ENCODE results near the gene RET.

The RET gene

DNA sequence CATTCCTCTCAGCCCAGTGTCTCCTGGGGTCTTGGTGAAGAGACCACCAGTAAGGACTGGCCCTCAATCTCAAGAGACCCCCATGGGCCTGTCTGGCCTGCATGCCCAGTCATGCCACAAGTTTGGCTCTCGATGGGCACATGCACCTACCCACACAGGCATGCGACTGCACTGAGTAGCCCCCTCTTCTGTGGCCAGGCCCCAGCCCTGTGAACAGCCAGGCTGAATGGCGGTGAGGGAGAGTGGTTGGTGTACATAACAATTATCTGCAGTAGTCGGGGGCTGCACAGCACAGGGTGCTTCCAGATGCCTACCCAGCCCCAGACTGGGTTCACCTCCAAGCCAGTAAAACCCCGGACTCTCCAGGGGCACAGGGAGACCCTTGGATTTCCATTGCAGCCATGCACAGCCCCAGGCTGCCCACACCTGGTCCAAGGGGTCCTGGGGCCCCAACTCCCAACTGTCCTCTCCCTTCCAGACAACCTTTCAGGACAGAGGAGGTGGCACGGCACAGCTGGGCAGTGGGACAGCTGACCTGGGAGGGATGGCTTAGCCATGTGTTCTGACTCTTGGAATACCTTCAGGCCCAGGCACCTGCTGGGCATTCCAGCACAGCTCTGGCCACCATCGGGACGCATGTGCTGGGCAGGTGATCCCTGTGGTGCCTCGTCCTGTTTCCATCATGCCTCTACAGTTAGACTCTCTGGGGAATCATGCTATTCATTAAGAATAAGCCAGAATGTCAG is 40.3 kb downstream of the RET start:
- Histone ChIP-seq H3K9ac (ENCODE audit: low read length) (no peak overlapping the region), H3K4me3 (ENCODE audit: low read length) (no peak overlapping the region), H3K4me2 (ENCODE audit: low read length) (no peak overlapping the region), H3K4me1 (ENCODE audit: low read length) (peaks cover 21% of the 10 kb centered on the region), H3K36me3 (replicated peaks; ENCODE audit: low read depth, low read length) (no peaks in the 10 kb centered on the region), H2AFZ (ENCODE audit: low read depth, low read length) (no peak overlapping the region), H3K79me2 (ENCODE audit: low read length) (no peaks in the 10 kb centered on the region), H4K20me1 (ENCODE audit: insufficient read depth, low read length) (no peaks in the 10 kb centered on the region), H3K9me3 (ENCODE audit: insufficient read depth, low read length) (no peaks in the 10 kb centered on the region), H3K27ac (ENCODE audit: low read length) (no peak overlapping the region), H3K27me3 (ENCODE audit: low read depth, low read length) (no peaks in the 10 kb centered on the region)
- TF ChIP-seq, protein P1, sequence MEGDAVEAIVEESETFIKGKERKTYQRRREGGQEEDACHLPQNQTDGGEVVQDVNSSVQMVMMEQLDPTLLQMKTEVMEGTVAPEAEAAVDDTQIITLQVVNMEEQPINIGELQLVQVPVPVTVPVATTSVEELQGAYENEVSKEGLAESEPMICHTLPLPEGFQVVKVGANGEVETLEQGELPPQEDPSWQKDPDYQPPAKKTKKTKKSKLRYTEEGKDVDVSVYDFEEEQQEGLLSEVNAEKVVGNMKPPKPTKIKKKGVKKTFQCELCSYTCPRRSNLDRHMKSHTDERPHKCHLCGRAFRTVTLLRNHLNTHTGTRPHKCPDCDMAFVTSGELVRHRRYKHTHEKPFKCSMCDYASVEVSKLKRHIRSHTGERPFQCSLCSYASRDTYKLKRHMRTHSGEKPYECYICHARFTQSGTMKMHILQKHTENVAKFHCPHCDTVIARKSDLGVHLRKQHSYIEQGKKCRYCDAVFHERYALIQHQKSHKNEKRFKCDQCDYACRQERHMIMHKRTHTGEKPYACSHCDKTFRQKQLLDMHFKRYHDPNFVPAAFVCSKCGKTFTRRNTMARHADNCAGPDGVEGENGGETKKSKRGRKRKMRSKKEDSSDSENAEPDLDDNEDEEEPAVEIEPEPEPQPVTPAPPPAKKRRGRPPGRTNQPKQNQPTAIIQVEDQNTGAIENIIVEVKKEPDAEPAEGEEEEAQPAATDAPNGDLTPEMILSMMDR (IDR thresholded peaks at IDR 0.05; ENCODE audit: low read depth, low read length): no peak
- no peak for TF ChIP-seq EZH2phosphoT487 (IDR thresholded peaks at IDR 0.05; ENCODE audit: low read depth)

DNA sequence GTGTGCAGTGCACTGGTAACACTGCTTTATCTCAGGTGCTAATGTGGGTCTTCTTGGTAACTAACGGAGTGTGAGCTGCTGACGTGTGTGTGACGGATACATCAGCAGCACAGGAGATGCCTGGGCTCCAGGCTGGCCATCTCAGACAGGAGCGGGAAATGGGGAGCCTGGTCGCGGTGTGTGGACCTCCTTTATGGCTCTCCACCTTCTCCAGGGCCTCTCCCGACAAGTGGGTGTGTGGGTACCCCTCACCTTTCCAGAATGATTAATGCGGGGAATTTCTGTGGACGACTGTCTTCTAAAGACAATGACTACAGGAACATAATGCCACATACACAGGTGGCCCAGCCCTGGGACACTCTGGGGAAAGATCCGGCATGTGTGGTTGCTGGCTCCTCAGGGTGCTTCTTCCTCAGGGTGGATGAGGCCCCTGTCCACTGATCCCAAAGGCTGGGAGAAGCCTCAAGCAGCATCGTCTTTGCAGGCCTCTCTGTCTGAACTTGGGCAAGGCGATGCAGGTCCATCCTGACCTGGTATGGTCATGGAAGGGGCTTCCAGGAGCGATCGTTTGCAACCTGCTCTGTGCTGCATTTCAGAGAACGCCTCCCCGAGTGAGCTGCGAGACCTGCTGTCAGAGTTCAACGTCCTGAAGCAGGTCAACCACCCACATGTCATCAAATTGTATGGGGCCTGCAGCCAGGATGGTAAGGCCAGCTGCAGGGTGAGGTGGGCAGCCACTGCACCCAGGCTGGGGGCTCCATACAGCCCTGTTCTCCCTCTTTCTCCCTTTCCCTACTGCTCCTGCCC is 41.1 kb downstream of the RET start:
- Histone ChIP-seq H3K36me3 (replicated peaks; ENCODE audit: low read depth, low read length) (no peaks in the 10 kb centered on the region), H3K4me2 (ENCODE audit: low read length) (no peak overlapping the region), H3K27ac (ENCODE audit: low read length) (no peak overlapping the region), H3K9ac (ENCODE audit: low read length) (no peak overlapping the region), H3K79me2 (ENCODE audit: low read length) (no peaks in the 10 kb centered on the region), H4K20me1 (ENCODE audit: insufficient read depth, low read length) (no peaks in the 10 kb centered on the region), H3K4me3 (ENCODE audit: low read length) (no peak overlapping the region), H3K9me3 (ENCODE audit: insufficient read depth, low read length) (no peaks in the 10 kb centered on the region), H3K4me1 (ENCODE audit: low read length) (peaks cover 21% of the 10 kb centered on the region), H3K27me3 (ENCODE audit: low read depth, low read length) (no peaks in the 10 kb centered on the region), H2AFZ (ENCODE audit: low read depth, low read length) (no peak overlapping the region)
- TF ChIP-seq, protein P1 (IDR thresholded peaks at IDR 0.05; ENCODE audit: low read depth, low read length): no peak
- TF ChIP-seq EZH2phosphoT487 (IDR thresholded peaks at IDR 0.05; ENCODE audit: low read depth): no peak

DNA sequence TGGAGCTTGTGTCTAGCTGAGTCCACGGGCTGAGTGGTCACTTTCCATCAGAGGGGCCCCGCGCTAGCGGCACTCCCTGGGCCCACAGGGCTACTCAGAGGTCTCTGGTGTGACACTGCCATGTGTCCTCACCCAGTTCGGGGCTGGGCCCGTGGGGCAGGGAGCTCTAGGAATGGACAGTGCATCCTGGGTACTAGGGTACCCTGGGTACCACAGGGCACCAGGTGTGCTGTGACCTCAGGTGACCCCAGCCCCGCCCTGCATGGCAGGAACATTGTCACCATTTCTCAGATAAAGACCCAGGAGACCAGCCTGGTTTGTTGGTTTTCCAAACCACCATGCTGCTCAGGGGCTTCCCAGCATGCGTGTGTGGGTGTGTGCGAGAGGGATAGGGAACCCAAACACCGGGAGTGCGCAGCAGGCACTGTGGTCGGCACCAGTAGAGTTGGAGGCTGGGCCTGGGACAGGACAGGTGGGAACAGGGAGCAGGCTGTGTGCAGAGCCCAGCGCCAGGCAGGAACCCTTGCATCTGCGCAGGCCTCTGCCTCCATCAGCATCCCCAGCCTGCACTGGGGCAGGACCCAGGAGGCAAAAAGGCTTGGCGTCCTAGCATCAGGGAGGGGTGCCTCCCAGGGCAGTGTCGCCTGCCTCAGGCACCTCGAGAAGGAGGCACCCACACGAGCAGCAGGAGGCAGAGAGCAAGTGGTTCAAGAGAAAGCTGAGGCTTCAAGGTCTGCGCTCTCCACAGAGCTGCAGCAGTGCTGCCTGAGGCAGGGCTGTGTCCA is 42.0 kb downstream of the RET start:
- Histone ChIP-seq H3K27ac (ENCODE audit: low read length) (no peak overlapping the region), H3K9ac (ENCODE audit: low read length) (no peak overlapping the region), H3K27me3 (ENCODE audit: low read depth, low read length) (no peaks in the 10 kb centered on the region), H3K4me3 (ENCODE audit: low read length) (no peak overlapping the region), H3K36me3 (replicated peaks; ENCODE audit: low read depth, low read length) (no peaks in the 10 kb centered on the region), H4K20me1 (ENCODE audit: insufficient read depth, low read length) (no peaks in the 10 kb centered on the region), H2AFZ (ENCODE audit: low read depth, low read length) (no peak overlapping the region), H3K79me2 (ENCODE audit: low read length) (no peaks in the 10 kb centered on the region), H3K4me2 (ENCODE audit: low read length) (no peak overlapping the region), H3K9me3 (ENCODE audit: insufficient read depth, low read length) (no peaks in the 10 kb centered on the region), H3K4me1 (ENCODE audit: low read length) (peaks cover 21% of the 10 kb centered on the region)
- TF ChIP-seq EZH2phosphoT487 (IDR thresholded peaks at IDR 0.05; ENCODE audit: low read depth): no peak
- TF ChIP-seq, protein P1 (IDR thresholded peaks at IDR 0.05; ENCODE audit: low read depth, low read length): no peak

Data from OCI-LY3 (cell line).